CD4-positive, alpha-beta T cell treated with Interleukin-4 for 4 hours (primary cell): ENCODE results near the gene TWNK.

ENCODE experiments used
- DNase-seq: peaks from one replicate; pipeline ENCODE4 v3.0.0-alpha.2; 2020

The TWNK gene

DNA sequence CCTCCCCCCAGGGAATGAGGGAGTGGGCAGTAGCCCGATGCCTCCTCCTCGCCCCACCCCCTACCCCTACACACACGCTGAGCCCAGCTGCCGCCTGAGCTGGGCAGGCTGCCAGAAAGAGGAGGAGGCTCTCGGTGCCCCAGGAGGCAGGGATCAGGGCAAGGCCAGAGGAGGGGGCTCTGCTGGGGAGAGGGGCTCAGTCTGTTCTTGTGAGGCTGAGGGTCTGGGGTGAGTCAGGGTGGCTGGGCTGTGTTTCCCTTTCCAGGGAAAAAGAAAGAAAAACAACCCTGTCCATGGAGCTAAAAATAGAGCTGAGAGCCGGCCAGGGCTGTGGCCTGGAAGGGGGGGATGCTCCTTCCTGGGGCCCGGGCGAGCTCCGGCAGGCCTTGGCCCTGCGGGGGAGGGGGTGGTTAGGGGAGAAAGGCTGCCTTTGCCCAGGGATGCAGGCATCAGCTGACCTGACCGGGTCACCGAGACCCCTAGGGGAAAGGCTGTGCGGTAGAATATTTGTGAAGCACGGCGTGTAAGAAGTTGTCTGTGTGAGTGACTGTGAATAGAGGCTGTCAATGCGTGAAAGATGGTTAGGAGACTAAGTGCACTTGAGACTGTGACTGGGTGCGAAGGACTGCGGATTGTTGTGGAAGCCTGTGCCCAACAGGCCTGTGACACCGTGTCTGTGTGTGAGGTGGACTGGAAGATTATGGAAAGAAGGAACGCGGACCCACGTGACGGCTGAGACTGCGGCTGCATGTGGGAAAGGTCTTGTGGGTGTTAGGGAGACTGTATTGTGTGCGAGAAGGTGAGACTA is 11.0 kb downstream of the TWNK start:
- peak; percentile 51 for DNase-seq

DNA sequence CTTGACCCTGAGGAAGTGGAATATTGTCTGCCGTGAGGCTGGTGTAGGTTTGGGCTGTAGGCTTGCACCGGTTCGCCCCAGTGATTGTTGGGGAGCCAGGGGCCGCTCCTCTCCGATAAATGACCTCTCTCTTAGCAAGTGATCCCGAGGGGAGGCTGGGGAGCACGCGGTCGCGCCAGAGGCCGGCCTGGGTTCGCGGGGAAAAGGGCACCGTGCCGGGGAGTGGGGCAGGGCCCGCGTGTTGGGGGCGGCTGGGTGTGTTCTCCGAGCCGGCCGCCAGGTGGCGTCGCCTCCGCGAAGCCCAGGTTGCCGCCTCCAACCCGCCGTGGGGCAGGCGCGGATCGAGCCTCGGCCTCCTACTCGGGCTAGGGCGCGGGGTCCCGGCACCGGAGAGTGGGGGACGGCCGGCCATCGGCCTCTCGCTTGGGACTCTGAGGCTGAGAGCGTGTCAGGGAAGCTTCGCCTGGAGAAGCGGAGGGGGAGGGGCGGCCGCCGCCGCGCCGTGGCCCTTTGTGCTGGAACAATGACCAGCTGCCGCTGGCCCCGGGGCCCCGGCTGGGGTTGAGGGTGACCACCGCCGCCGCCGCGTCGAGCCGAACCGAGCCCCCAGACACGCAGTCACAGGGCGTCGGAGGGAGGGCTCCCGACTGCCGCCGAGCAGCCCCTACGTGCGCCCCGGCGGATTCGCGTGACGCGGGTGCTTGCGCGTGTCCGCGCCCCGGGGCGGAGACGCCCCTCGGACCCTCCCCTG is 11.8 kb downstream of the TWNK start:
- peak; percentile 56 for DNase-seq

DNA sequence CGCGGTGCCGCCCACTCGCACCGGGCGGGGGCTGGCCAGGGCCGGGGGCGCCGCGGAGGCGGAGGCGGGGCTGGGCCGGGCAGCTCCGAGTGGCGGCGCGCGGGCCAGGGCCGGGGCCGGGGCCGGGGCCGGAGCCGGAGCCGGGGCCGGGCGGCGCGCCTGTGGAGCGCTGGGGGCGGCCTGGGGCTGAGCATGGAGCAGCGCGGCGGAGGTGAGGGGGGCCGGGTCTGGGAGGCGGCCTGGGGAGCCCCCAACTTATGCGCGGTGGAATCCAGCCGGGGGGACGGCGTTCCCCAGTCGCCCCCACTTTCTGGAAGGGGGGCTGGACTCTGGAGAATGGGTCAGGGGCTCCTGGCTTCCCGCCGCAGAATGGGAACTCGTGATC is 12.4 kb downstream of the TWNK start, which contains the start of gene LZTS2:
Gene LZTS2 (plus strand): TSS at position 67 of the 385 bp plus-strand sequence. CDS start 2,731 bp downstream, outside the sequence.
- no peak for DNase-seq

DNA sequence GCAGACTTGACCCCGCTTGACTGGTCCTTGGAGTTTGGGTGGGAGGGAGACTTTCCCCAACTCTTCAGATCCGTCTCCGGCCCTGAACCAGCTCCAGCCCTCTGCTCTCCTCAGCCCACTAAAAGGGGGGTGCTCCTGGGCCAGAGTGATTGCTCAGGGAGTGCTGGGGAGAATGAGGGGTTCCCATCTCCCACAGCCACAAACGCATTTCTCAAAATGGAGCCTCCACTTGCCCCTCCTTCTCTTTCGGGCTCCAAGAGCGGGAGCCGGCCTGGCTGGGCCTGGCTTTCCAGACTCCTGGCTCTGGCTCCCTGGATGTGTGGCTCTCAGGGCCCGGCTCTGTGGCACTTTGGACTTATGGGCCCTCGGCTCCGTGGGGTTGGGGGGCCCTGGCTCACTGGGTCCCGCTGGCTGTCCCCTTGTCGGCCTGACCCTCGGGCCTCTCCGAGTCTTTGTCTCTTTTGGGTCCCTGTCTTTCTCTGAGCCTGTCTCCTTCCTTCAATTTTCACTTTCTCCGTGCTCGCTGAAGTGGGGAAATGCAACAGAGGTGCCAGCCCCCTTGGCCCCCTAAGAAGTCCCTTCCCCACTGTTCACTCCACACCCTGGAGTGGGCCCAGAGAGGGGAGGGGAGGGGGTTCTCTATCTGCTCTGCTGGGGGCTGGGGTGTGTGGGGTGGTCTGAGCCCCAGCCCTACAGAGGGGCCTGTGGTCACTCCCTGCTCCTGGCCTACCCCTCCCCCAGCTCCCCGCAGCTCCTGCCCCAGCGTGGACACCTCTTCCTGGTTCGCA is 13.0 kb downstream of the TWNK start:
- no peak for DNase-seq

DNA sequence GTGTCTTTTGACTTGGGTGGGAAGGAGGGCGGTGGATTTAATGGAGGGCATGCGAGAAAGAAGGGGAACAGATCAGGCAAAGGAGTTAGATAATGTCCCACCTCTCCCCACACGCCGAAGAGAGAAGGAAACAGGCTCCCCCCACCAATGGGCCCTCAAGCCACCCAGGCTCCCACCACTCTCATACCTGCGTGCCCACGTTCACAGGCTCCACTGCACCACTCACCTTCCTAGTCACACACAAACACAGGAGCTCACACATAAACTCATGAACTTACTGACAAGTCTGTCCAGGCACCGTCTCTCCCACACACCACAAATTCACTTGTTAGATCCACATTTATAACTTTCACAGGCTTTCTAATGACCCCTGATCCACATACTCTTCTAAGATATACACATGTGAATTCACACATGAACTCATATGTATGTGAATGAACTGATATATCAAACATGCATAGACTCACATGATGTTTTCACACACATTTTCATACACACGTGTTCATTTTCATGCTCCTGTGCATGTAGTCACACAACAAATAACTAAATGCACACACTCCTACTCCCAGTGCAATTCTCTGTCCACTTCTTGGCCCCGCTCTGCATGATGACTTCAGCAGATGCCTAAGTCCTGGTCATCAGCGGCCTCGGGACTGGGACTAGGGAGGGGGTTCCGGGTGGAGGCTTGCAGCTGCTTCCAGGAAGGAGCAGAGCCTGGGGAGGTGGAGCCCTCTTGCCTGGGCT is 13.7 kb downstream of the TWNK start:
- DNase-seq, result no peak

DNA sequence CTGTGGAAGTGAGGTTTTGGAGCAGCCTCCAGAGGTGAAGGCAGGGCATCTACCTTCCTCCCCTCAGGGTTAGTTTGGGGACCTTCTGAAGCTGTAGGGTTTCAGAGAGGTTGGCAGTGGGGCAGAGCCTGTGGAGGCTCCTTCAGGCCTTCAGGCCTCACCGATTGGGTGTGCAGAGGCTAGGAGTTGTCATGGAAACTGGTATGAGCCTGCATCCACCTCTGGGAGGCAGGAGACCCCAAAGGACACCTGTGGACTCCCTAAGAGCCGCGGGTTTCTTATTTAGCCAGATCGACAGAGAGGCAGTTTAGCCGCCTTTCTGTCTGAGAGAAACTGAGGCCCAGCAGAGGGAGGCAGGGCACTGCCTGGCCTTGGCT is 14.3 kb downstream of the TWNK start:
- no peak for DNase-seq

DNA sequence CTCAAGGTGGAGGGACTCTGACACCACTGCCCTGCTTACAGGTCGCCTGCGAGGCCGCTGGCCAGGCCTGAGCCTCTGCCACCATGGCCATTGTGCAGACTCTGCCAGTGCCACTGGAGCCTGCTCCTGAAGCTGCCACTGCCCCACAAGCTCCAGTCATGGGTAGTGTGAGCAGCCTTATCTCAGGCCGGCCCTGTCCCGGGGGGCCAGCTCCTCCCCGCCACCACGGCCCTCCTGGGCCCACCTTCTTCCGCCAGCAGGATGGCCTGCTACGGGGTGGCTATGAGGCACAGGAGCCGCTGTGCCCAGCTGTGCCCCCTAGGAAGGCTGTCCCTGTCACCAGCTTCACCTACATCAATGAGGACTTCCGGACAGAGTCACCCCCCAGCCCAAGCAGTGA is 15.1 kb downstream of the TWNK start:
- no peak for DNase-seq

DNA sequence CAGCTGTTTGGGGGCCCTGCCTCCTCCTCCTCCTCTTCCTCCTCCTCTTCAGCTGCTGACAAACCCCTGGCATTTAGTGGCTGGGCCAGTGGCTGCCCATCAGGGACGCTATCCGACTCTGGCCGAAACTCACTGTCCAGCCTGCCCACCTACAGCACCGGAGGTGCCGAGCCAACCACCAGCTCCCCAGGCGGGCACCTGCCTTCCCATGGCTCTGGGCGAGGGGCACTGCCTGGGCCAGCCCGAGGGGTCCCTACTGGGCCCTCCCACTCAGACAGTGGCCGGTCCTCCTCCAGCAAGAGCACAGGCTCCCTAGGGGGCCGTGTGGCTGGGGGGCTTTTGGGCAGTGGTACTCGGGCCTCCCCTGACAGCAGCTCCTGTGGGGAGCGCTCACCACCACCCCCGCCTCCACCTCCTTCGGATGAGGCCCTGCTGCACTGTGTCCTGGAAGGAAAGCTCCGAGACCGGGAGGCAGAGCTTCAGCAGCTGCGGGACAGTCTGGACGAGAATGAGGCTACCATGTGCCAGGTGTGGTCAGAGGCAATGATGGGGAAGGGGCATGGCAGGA is 16.4 kb downstream of the TWNK start:
- no peak for DNase-seq

DNA sequence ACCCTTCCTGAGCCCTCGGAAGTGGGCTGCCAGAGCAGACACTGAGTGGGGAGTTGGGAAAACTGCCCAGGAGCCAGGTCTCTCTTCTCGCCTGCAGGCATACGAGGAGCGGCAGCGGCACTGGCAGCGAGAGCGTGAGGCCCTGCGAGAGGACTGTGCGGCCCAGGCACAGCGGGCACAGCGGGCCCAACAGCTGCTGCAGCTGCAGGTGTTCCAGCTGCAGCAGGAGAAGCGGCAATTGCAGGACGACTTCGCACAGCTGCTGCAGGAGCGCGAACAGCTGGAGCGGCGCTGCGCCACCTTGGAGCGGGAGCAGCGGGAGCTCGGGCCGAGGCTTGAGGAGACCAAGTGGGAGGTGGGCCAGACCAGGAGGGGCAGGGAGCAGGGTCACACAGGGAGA is 18.0 kb downstream of the TWNK start:
- no peak for DNase-seq

DNA sequence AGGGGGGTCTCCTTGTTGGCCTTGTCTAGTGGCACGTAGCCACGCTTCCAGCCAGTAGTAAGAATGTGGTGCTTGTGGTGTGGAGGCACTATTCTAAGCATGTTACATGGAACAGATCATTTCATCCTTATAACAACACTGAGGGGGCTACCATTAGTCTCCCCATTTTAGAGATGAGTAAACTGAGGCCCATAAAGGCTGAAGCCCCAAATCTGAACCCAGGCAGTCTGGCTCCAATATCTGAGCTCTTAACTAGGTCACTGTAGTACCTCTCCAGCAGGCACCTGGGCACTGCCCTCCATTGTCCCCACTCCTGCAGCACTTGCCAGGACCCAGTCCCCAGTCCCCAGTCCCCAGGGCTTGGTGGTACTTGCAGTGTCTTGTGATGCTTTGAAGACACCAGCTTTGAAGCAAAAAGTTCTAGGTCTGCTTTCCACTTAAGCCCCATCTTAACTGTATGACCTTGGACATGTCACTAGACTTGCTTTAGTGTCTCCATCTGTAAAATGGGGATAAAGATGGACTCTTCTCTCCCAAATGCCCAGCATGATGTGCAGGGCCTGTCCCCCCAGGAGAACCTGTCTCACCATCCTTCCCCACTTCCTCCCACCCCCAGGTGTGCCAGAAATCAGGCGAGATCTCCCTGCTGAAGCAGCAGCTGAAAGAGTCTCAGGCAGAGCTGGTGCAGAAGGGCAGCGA is 18.7 kb downstream of the TWNK start:
- no peak for DNase-seq

DNA sequence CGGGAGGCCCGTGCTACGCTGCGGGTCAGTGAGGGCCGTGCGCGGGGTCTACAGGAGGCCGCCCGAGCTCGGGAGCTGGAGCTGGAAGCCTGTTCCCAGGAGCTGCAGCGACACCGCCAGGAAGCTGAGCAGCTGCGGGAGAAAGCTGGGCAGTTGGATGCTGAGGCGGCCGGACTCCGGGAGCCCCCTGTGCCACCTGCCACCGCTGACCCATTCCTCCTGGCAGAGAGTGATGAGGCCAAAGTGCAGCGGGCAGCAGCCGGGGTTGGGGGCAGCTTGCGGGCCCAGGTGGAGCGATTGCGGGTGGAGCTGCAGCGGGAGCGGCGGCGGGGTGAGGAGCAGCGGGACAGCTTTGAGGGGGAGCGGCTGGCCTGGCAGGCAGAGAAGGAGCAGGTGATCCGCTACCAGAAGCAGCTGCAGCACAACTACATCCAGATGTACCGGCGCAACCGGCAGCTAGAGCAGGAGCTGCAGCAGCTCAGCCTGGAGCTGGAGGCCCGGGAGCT is 19.3 kb downstream of the TWNK start:
- DNase-seq, result no peak

DNA sequence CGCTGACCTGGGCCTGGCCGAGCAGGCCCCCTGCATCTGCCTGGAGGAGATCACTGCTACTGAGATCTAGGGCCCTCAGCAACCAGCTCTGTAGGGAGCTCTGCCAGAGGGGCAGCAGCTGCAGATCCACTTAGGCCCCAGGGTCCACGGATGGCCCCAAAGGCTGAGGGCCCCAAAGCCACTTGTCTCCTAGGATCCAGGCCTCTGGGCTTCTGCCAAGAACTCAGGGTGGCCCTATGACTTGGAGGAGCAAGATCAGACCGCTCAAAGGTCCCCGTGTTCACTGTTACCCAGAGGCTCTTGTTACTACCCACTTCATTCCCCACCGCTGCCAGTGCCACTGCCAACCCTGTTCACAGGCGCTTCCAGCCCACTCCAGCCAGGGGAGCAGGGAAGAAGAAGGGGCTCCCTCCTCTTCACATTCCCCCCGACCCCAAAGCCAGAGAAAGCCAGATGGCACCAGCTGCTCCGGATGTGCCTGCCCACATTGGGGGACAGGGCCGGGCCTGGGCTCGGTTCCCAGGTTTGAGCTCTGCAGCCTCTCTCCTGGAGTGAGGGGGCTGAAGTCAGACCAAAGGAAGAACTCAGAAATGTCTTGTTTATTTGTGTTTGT is 19.9 kb downstream of the TWNK start:
- DNase-seq, result no peak

DNA sequence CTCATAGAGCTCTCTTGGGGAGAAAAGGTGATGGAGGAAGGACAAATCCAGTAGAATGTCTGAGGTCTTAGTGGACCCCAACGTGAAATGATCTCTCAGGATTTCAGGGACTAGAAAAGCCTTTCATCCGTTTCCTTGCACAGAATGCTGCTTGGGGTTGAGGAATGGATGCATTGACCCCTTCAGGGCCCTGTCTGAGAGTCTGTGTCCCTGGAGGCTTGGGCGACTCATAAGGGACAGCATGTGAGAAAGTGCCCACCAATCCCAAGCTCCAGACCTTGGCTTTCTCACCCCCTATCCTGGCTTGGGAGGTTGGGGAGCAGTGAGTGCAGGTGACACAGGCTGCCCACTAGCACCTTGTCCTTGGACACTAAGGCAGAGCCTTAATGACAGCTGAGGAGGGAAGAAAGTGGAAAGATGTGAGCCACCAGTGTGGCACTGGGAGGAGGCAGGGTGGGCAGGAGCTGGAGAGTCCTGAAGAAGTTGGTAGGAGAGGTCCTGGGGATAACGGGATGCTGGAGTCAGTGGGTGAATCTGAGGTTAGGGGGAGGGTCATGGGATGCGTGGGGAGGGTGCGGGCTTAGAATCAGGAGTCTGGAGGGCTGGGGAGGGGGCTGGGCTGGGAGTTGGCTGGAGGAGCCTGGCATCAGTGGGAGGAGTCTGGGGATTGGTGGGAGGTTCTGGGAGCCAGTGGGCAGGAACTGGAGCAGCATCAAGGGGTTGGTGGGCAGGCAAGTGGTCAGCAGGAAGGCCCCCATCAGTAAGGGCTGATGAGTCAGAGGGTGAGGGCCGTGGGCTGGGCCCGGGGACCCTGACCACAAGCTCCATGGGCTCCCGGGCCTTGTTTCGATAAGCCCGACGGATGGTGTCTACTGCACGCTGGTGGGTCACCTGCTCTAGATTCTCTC is 20.8 kb downstream of the TWNK start:
- DNase-seq, result no peak

DNA sequence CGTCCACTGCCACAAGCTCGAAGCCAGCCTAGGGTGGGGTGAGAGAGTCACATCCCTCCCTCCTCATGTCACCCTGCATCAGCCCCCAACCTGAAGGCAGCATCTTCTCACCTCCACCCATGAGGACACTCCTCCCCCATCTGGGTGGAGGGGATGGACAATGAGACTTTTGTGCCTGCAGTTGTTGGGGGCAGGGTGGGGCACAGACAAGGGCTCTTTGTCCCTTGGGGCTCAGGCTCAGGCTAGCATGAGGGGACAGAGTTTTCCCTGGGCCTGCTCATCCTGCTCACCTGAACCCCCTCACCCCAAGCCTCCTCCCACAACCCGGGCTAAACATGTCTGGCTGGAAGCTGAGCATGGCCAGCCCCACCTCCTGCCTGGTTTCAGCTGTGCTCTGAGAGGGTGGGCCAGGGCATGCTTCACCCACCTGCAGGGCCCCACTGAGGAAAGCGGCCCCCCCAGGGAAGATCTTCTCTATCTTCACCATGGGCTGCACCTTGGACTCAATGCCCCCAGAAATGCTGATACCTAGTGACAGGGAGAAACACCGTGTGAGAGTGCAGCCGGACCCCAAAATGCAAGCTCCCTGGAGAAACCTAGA is 21.6 kb downstream of the TWNK start:
- no peak for DNase-seq

DNA sequence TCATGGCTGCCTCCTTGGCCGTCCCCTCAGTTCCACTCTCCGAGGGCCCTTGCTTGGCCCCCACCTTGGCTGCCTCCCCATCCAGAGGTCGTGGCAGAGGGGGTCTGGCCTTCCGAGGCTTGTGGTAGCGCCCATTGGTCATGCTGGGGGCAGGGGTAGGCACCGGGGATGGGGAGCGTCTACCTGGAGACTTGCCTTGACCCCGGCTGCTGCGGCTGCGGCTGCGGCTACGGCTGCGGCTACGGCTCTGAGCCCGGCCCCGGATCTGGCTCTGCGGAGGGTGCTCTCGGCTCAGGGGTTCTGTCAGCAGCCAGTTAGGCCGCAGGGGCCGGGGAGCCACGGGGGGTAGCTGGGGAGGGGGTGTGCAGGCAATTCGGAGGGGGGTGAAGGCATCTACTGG is 23.0 kb downstream of the TWNK start:
- no peak for DNase-seq

DNA sequence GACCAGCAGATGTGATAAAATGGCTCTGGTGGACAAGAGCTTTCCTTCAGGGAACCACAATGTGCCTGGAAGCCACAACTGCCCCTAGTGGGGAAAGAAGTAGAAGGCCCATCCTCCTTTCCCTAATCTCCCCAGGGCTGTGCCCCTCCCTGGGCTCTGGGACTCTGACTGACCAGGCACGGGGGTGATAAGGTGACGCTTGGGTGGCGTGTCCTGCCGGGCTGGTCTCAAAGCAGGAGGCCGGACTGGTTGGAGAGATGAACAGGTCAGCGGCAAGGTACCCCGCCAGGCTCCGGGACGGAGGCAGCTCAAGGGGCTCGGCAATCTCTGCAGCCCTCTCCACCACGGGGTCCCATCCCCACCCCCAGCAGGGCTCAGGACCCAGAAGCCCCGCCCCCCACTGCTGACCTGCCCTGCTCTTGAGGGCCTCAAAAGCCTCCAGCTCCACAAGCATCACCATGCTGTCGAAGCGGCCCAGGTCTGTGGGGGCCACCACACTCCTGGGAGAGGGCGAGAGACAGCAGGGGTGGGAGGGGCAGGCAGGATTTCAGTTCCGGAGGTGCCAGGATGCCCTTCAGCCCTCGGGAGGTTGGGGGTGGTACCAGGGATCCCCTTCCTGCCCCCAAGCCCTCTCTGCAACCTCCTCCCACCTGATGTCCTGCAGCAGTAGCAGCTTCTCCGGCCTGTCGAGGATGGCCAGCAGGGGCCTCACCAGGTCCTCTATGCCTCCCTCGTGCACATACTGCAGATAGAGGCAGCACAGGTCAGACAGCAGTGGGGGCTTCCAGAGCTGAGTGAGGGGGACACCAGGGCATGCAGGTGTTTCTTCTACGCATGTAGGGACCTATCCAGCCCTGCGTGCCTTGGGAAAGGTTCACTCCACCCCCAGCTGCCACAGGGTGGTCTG is 24.4 kb downstream of the TWNK start:
- no peak for DNase-seq

DNA sequence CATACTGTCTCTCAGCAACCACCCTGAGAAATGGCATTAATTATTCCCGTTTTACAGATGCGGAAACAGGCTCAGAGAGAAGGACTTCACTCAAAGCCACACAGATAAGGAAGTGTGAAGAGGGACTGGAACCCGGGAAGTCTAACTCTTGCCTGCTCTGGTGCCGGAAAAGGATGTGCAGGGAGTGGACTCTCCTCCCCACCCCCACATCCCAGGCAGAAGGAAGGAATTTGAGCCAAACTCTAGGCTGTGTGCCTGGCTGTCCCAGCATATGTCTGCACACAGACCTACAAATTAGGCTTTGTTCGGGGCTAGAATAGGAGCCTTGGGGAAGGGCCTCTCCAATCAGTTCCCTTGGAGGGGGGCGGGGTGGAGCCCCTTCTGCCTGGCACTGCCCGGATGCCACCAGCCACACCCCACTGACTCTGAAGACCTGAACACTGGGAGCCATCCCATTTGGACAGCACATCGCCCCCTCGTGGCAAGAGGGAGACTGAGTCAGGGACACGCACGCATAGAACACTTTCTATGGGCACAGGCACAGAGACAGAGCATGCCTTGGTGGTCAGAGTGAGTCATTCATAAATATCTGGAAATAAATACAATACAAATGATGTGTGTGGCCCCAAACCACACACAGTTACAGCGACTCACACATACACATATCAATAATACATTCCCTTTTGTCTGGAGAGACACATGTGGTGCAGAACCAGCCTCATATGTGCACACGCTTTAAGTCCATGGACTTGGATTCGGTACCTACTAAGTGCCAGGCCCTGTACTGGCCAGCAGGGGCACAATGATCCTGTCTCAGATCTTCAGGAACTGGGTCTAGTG is 25.4 kb downstream of the TWNK start:
- DNase-seq, result peak; percentile 81
